DMS53 (cell line): Measurements from ENCODE around the gene DHRS12.

Experiments
- DNase-seq: peaks from one replicate; lab custom pipeline; 2025; lab: John Stamatoyannopoulos, UW

Gene DHRS12

GRCh38 chr13:51811046-51811445, 7.1 kb upstream of the DHRS12 start:
- no peak for DNase-seq

DNA sequence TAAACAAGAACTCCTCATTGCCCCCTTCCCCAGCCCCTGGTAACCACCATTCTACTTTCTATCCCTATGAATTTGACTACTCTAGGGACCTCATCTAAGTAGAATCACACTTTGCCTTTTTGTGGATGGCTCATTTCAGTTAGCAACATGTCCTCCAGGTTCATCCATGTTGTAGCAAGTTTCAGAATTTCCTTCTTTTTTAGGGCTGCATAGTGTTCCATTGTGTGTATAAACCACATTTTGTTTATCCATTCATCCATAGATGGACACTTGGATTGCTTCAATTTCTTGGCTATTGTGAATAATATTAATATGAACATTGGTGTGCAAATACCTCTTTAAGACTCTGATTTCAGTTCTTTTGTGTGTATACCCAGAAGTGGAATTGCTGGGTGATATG, 4.8 kb upstream of the DHRS12 start:
- no peak for DNase-seq

DNA sequence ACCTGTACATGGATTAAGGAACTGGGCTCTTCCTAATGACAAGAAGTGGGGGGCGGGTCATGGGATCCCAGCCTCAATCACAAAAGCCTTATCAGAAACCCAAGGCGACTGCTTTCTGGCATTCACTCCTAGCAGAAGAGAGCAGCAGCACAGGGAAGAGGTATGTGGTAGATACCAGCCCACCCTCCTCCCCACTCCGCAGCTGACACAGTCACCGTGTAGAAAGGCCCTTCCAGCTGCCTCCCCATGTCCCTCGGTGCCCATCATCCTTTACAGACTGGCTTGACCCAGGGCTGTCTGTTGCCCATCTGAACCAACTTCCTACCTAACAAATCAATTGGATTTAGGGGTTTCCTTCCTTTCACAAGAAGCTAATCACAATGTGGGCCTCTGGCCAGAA, 3.1 kb upstream of the DHRS12 start:
- DNase-seq = no peak

DNA sequence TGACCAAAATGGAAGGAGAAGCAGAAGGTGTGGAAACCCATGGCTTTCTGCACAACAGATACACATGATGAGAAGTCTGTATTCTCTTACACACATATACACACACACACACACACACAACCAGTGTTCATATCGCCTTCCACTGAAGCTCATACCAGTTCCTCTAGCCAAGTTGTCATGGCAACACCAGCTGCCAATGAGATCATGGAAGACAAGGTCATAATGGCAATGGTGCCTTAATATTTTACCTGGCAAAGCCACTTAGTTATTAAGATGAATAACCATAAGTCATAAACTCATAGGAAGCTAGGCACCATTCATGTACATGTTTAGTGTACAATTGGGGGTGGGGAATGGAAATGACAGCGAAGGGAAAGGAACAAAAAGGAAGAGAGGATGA, 2.6 kb upstream of the DHRS12 start:
- peak; percentile 84 for DNase-seq

DNA sequence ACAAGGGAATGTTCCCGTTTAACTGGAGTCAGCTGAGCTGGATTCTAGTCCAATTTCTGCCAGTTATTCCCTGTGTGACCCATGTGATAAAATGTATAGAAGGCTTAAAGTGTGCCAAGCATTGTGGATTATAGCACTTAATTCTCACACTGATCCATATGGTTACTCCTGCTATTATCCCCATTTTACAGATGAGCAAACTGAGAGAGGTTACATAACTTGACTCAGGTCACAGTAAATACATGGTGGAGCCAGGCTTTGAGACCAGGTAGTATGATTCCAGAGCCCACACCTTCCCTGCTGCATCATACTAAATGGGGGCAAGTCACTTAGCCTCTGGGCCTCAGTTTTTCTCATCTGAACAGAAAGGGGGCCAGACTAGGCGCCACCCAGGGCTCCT, 2.0 kb upstream of the DHRS12 start:
- DNase-seq = no peak

- DNase-seq = no peak
Observed at GRCh38 chr13:51805313-51805712, 1.4 kb upstream of the DHRS12 start.

DNA sequence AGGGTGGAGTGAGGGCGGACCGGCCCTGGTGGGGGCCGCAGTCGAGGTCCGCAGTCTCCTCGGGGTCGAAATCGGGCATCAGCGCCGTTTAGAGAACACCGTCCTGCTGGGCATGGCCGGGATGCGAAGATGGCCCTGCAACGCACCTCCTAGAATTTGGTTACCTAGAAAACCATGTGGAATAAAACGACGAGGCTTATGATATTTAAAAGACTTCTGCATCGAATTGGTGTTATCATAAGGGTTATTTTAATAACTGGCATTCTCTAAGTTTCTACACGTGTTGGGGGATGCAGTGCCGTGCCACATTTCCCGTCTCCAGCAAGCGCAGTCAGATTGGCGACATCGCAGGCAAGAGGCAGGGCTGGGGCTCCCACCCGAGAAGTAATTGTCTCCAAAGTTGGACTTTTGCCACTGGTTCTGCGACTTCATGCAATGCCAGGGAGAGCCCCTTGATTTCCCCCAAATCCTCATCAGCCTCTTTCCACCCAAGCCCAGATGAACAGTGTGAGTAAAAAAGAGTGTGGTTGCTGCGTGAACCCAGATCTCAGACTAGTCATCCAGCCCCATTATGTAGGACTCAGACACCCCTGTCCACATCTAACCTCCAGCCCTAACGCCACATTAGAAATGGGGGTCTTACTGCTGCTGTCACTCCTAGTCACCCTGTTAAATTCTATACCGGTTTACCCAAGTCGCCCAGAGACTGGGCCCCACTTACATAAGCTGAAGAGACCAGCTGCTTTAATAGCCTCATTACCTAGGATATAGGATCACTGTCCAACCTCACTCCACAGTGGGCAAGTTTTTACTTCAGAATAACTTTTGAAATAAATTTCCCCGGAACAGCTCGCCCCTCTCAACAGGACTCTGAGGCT, 571 bp upstream of the DHRS12 start:
- DNase-seq = peak; percentile 64

GRCh38 chr13:51802631-51803418, 1.1 kb downstream of the DHRS12 start:
- DNase-seq = peak; percentile 74

DNA sequence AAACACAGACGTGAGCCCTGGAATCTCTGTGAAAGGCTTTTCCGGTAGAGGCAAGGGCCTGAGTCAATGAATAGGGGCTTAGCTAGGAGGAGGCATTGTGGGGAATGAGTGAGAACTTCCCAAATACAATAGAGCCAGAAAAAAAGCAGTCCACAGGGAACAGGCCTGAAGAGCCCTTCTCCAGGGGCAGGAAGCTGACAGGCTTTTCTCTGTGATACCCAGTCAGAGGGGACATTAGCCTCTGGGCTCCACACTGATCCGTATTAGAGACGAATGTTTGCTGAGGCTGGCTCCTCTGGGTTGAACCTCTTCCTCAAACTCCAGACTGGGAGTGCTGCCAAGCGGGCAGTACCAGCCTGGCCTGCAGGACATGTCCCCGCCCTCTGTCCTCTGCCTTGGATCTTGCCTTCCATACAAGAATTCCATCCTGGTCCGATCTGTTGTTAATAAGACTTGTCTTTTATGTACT, 2.3 kb downstream of the DHRS12 start:
- DNase-seq = peak; percentile 90

DNA sequence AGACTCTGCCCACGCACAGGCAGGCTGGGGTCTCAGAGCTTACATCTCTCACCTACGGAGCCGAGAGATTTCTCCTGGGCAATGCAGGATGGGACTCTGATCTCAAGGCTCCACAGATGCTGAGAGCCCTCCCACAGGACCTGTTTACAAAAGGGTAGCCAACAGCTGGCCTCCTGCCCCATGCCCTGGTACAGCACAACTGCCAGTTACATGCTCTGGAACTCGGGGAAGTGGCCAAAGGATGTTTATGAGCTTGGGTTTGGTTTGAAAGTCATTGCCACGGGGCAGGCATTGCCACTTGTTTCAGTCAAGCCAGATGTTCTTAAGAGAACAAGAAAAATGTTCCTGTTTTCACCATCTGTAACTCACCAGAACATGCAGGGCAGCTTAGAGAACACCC, 3.5 kb downstream of the DHRS12 start:
- DNase-seq = no peak

- no peak for DNase-seq
Observed at GRCh38 chr13:51799261-51799660, 4.7 kb downstream of the DHRS12 start.

GRCh38 chr13:51797664-51798488, 6.1 kb downstream of the DHRS12 start:
- DNase-seq = peak; percentile 96

- no peak for DNase-seq
Observed at GRCh38 chr13:51796546-51796945, 7.4 kb downstream of the DHRS12 start.

- DNase-seq = no peak
Observed at GRCh38 chr13:51795419-51795818, 8.5 kb downstream of the DHRS12 start.

DNA sequence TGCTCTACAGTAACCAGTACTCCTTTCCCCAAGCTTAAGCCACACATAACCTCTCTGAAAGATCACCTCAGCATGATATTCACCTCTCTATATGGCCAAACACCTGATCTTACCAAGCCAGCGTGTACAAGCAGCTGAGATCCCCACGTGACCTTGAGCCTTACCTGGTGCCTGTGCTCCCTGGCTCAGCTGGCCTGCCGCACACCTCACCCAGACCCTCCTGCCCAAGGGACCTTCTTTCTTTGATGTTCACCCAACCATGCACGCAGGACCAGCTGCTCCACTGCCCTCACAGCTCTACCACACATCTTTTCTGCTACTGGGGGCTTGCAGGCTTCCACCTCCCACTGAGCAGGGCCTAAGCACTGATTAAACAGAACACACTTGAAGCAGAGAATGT, 9.0 kb downstream of the DHRS12 start:
- peak; percentile 80 for DNase-seq

- peak; percentile 74 for DNase-seq
Observed at GRCh38 chr13:51793570-51794271, 10.2 kb downstream of the DHRS12 start.

GRCh38 chr13:51786425-51787265, 17.3 kb downstream of the DHRS12 start:
- no peak for DNase-seq

- peak; percentile 45 for DNase-seq
Observed at GRCh38 chr13:51785712-51786424, 18.1 kb downstream of the DHRS12 start.

DNA sequence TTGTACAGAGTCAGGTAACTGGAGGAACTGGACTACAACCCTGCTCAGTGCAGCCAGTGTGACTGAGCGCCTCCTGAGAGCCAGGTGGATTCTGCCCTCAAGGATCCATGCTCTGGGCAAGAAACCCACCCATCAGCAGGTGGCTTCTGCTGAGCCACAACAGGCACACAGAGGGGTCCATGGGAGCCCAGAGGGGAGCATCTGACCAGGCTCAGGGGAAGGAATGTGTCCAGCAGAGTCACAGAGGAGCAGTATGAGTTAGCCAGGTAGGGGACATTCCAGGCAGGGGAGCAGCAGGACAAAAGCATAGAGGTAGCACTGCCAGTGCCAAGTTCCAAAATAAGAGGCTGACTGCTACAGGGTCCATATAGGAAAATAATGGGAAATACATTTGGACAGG, 19.9 kb downstream of the DHRS12 start:
- DNase-seq = no peak
